GM08714 (cell line): Measurements from ENCODE around the gene ITK.
A peak's percentile ranks its signal among the peaks of the same experiment; 100 is the strongest.
"Not testable (repeated sequence)": the region's sequence is repeated elsewhere in the genome, so short reads cannot be mapped to it uniquely, and the experiment has no call there.

Source experiments
- H3K4me3 ChIP-seq: fragments of 200-500 bp; sonication (Bioruptor generic); 2 replicates; pipeline ENCODE4 v1.5.1; 2014; ENCODE audit warnings: mild to moderate bottlenecking, low read length, inconsistent platforms
- ZNF274 ChIP-seq: IDR thresholded peaks from 2 replicates; pipeline ENCODE4 v1.6.1; 2012; ENCODE audit warnings: mild to moderate bottlenecking, low read depth, low read length

The ITK gene

GRCh38 chr5:157232706-157233105 lies 52.1 kb downstream of the ITK start:
- no peak overlapping the region for H3K4me3 ChIP-seq
- no peak for TF ChIP-seq ZNF274

- no peak for TF ChIP-seq ZNF274
- no peak overlapping the region for H3K4me3 ChIP-seq
Observed at GRCh38 chr5:157233515-157233914, 52.9 kb downstream of the ITK start.

- H3K4me3 ChIP-seq: no peak overlapping the region
- TF ChIP-seq ZNF274: no peak
Observed at GRCh38 chr5:157236423-157236822, 55.8 kb downstream of the ITK start.

- no peak overlapping the region for H3K4me3 ChIP-seq
- no peak for TF ChIP-seq ZNF274
Observed at GRCh38 chr5:157241483-157241882, 60.8 kb downstream of the ITK start.

- not testable (repeated sequence) for H3K4me3 ChIP-seq
Observed at GRCh38 chr5:157244704-157245103, 64.1 kb downstream of the ITK start.

- TF ChIP-seq ZNF274: no peak
- no peak overlapping the region for H3K4me3 ChIP-seq
Observed at GRCh38 chr5:157245476-157245875, 64.8 kb downstream of the ITK start.

GRCh38 chr5:157245886-157246285 lies 65.2 kb downstream of the ITK start:
- TF ChIP-seq ZNF274: no peak
- no peak overlapping the region for H3K4me3 ChIP-seq

GRCh38 chr5:157247267-157247666 lies 66.6 kb downstream of the ITK start:
- no peak for TF ChIP-seq ZNF274

GRCh38 chr5:157248821-157249470 lies 68.3 kb downstream of the ITK start:
- H3K4me3 ChIP-seq: no peak overlapping the region
- no peak for TF ChIP-seq ZNF274

More at GRCh38 chr5:157247267-157247666, 66.6 kb downstream of the ITK start:
- H3K4me3 ChIP-seq: no peak overlapping the region

- H3K4me3 ChIP-seq: no peak overlapping the region; the same call in 1 of the 2 replicates
- no peak for TF ChIP-seq ZNF274
Observed at GRCh38 chr5:157252711-157253465, 72.2 kb downstream of the ITK start.

GRCh38 chr5:157253547-157253946 lies 72.9 kb downstream of the ITK start:
- H3K4me3 ChIP-seq: no peak overlapping the region; the same call in 1 of the 2 replicates
- no peak for TF ChIP-seq ZNF274

- no peak overlapping the region for H3K4me3 ChIP-seq
- no peak for TF ChIP-seq ZNF274
Observed at GRCh38 chr5:157258450-157258849, 77.8 kb downstream of the ITK start.

- TF ChIP-seq ZNF274: no peak
- H3K4me3 ChIP-seq: no peak overlapping the region
Observed at GRCh38 chr5:157259699-157260098, 79.1 kb downstream of the ITK start.

- no peak for TF ChIP-seq ZNF274
- H3K4me3 ChIP-seq: no peak overlapping the region
Observed at GRCh38 chr5:157263496-157264090, 83.0 kb downstream of the ITK start.

GRCh38 chr5:157265714-157266285 lies 85.2 kb downstream of the ITK start, which contains the start of gene CYFIP2:
CYFIP2 (plus strand) TSS chr5:157266123; CDS start chr5:157285362, 19,239 bp downstream.
- H3K4me3 ChIP-seq: peak within 1 kb of the TSS; percentile 78
- TF ChIP-seq ZNF274: no peak
